Measurements from ENCODE around the gene SLC10A6.

DNA sequence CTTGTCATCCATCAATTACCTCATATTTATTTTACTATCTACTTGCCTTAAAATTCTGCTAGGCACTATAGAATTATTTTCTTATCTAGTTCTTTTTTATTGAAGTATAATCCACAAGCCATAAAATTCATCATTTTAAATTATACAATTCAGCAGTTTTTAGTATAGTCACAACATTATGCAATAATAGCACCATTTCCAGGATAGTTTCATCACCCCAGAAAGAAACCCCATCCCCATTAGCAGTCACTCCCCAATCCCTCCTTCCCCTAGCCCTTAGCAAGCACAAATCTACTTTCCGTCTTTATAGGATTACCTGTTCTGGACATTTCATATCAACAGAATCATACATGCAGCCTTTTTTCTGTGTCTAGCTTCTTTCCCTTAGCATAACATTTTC, 15.6 kb downstream of the SLC10A6 start:
- TF ChIP-seq, protein P1, sequence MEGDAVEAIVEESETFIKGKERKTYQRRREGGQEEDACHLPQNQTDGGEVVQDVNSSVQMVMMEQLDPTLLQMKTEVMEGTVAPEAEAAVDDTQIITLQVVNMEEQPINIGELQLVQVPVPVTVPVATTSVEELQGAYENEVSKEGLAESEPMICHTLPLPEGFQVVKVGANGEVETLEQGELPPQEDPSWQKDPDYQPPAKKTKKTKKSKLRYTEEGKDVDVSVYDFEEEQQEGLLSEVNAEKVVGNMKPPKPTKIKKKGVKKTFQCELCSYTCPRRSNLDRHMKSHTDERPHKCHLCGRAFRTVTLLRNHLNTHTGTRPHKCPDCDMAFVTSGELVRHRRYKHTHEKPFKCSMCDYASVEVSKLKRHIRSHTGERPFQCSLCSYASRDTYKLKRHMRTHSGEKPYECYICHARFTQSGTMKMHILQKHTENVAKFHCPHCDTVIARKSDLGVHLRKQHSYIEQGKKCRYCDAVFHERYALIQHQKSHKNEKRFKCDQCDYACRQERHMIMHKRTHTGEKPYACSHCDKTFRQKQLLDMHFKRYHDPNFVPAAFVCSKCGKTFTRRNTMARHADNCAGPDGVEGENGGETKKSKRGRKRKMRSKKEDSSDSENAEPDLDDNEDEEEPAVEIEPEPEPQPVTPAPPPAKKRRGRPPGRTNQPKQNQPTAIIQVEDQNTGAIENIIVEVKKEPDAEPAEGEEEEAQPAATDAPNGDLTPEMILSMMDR (conservative IDR thresholded peaks at IDR 0.05; ENCODE audit: low read depth, low read length) = no peak
- no peak for TF ChIP-seq EZH2 (IDR thresholded peaks at IDR 0.05; ENCODE audit: low read length, unreplicated experiment)
- no peak for TF ChIP-seq EZH2phosphoT487 (IDR thresholded peaks at IDR 0.05; ENCODE audit: borderline replicate concordance, low read length)

Data from PC-3 (cell line).